Neural cell (in vitro differentiated cells): ENCODE results near the gene SRRM5. TPM values are rescaled to one million over a fixed set of nuclear protein-coding genes. Genes with fewer than 3 reads are reported as not detected.

Source experiments
- H2AFZ ChIP-seq: fragments of 200-600, 300-800 bp; sonication (generic), shearing (Covaris generic); 2 replicates; pipeline ENCODE4 v1.6.0; 2014; ENCODE audit warnings: low read depth, mild to moderate bottlenecking, antibody characterized with exemption, low read length, moderate library complexity
- H3F3A ChIP-seq: fragments of 200-600 bp; shearing (Covaris generic); 2 replicates; pipeline ENCODE4 v1.6.1; 2016; ENCODE audit warnings: mild to moderate bottlenecking, moderate library complexity, mixed read lengths, antibody characterized with exemption, low read length; ENCODE audit not compliant: insufficient read depth, poor library complexity, severe bottlenecking
- H3K27ac ChIP-seq: fragments of 200-600, 300-800 bp; sonication (generic), shearing (Covaris generic); 2 replicates; pipeline ENCODE4 v1.5.1; 2014; ENCODE audit warnings: mild to moderate bottlenecking, low read length, moderate library complexity
- H3K27me3 ChIP-seq: fragments of 300-800, 200-600 bp; sonication (generic), shearing (Covaris generic); 2 replicates; pipeline ENCODE4 v1.6.0; 2014; ENCODE audit warnings: mild to moderate bottlenecking, low read depth, low read length, moderate library complexity; ENCODE audit not compliant: insufficient read depth
- H3K36me3 ChIP-seq: fragments of 300-800, 200-600 bp; sonication (generic), shearing (Covaris generic); 2 replicates; pipeline ENCODE4 v1.5.1; 2014; ENCODE audit warnings: mild to moderate bottlenecking, antibody characterized with exemption, low read length, moderate library complexity; ENCODE audit not compliant: insufficient read depth
- H3K4me2 ChIP-seq: fragments of 300-800, 200-600 bp; sonication (generic), shearing (Covaris generic); 2 replicates; pipeline ENCODE4 v1.6.0; 2014; ENCODE audit warnings: mild to moderate bottlenecking, low read length
- H3K4me3 ChIP-seq: fragments of 300-800, 200-600 bp; sonication (generic), shearing (Covaris generic); 2 replicates; pipeline ENCODE4 v1.5.1; 2014; ENCODE audit warnings: mild to moderate bottlenecking, low read length, moderate library complexity
- H3K79me2 ChIP-seq: fragments of 200-600 bp; shearing (Covaris generic); replicated peaks from 2 replicates; pipeline ENCODE4 v1.6.0; 2014; ENCODE audit warnings: mild to moderate bottlenecking, low read length, moderate library complexity; ENCODE audit not compliant: insufficient read depth
- H3K9ac ChIP-seq: fragments of 300-800, 200-600 bp; sonication (generic), shearing (Covaris generic); 2 replicates; pipeline ENCODE4 v1.6.1; 2016; ENCODE audit warnings: mild to moderate bottlenecking, low read length, mixed read lengths
- H3K9me2 ChIP-seq: fragments of 200-600 bp; shearing (Covaris generic); 2 replicates; pipeline ENCODE4 v1.6.1; 2016; ENCODE audit warnings: mild to moderate bottlenecking, low read length, mixed read lengths; ENCODE audit not compliant: insufficient read depth
- H3K9me3 ChIP-seq: fragments of 200-600, 300-800 bp; sonication (generic), shearing (Covaris generic); 2 replicates; pipeline ENCODE4 v1.6.1; 2016; ENCODE audit warnings: mild to moderate bottlenecking, mixed run types, low read length, moderate library complexity, mixed read lengths
- H4K20me1 ChIP-seq: fragments of 200-600 bp; shearing (Covaris generic); 2 replicates; pipeline ENCODE4 v1.6.1; 2016; ENCODE audit warnings: mild to moderate bottlenecking, mixed run types; ENCODE audit not compliant: insufficient read depth
- EP300 ChIP-seq: fragments of 450-650 bp; conservative IDR thresholded peaks from 2 replicates; pipeline ENCODE4 v1.6.1; 2014; ENCODE audit warnings: antibody characterized with exemption, mild to moderate bottlenecking, moderate library complexity; ENCODE audit not compliant: poor library complexity, severe bottlenecking
- EZH2 ChIP-seq: fragments of 200-600, 300-800 bp; shearing (Covaris generic), sonication (generic); IDR thresholded peaks from 2 replicates; pipeline ENCODE4 v1.6.1; 2014; ENCODE audit warnings: antibody characterized with exemption, low read length, borderline replicate concordance, mild to moderate bottlenecking; ENCODE audit not compliant: insufficient read depth, poor library complexity, severe bottlenecking
- MXI1 ChIP-seq: fragments of 450-650 bp; conservative IDR thresholded peaks from 2 replicates; pipeline ENCODE4 v1.6.1; 2014; ENCODE audit warnings: antibody characterized with exemption, mild to moderate bottlenecking; ENCODE audit not compliant: poor library complexity, severe bottlenecking
- POLR2AphosphoS5 ChIP-seq: IDR thresholded peaks from 2 replicates; pipeline ENCODE4 v1.6.1; 2012
- RAD21 ChIP-seq: fragments of 450-650 bp; conservative IDR thresholded peaks from 2 replicates; pipeline ENCODE4 v1.6.1; 2014; ENCODE audit warnings: antibody characterized with exemption, mild to moderate bottlenecking, moderate library complexity
- SMC3 ChIP-seq: fragments of 450-650 bp; conservative IDR thresholded peaks from 2 replicates; pipeline ENCODE4 v1.6.1; 2014; ENCODE audit warnings: antibody characterized with exemption, mild to moderate bottlenecking, moderate library complexity; ENCODE audit not compliant: poor library complexity
- TAF1 ChIP-seq: IDR thresholded peaks from 2 replicates; pipeline ENCODE4 v1.6.1; 2012; ENCODE audit warnings: low read depth
- polyA plus RNA-seq: library from polyadenylated mRNA; depleted of rRNA; stranded (reverse); fragments of >200 nt; gene quantifications from 2 replicates; pipeline ENCODE4 v1.2.3, GENCODE V29; 2014
- TF ChIP-seq, protein P1 (sequence below): fragments of 450-650 bp; IDR thresholded peaks from 2 replicates; pipeline ENCODE4 v1.5.1; 2014; ENCODE audit warnings: antibody characterized with exemption, mild to moderate bottlenecking, moderate library complexity; ENCODE audit not compliant: poor library complexity, severe bottlenecking
- TF ChIP-seq, protein P2 (sequence below): IDR thresholded peaks from 2 replicates; pipeline ENCODE4 v1.6.1; 2012; ENCODE audit warnings: borderline replicate concordance

SRRM5 gene
- polyA plus RNA-seq, 1 donor from 2014 or later = not detected

DNA sequence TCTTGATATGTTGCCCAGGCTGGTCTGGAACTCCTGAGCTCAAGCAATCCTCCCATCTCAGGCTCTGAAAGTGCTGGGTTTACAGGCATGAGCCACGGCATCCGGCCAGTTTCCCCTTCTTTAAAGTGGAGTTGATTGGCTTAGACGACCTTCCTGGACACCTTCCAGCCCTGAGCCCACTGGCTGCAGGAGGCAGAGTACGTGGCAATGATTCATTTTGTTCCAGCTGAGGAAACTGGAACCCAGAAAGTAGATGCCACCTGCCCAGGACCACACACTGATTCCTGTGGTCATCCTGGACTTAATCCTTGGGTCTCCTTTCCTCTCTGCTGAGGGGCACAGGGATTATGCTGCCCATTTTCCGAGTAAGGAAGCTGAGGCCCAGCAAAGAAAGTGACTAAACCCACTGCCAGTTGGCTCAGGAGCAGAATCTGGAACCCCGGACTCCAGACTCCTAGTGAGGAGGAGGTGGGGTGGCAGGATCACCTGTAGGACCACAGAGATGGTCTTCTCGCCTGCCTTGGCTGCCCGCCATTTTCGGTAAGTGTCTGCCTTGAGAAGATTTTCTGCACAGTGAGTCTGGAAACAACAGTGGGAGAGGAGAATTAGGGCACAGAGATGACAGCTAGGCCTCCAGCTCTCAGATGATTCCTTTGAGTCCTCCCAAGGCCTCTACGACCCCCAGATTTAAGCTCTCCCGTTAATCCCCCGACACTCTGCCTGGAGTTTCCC is 37.3 kb upstream of the SRRM5 start:
- Histone ChIP-seq H3F3A (no peaks in the 10 kb centered on the region), H3K4me3 (peak overlapping the region; percentile 99), H4K20me1 (no peaks in the 10 kb centered on the region), H2AFZ (peak overlapping the region; percentile 96), H3K9ac (peak overlapping the region; percentile 96), H3K27me3 (no peaks in the 10 kb centered on the region), H3K9me3 (no peaks in the 10 kb centered on the region), H3K36me3 (no peaks in the 10 kb centered on the region), H3K4me2 (peak overlapping the region; percentile 82), H3K79me2 (peaks cover 15% of the 10 kb centered on the region), H3K9me2 (no peaks in the 10 kb centered on the region), H3K27ac (peak overlapping the region; percentile 89)
- TF ChIP-seq TAF1 (no peak), POLR2AphosphoS5 (no peak), EZH2 (no peak), MXI1 (no peak), EP300 (no peak), SMC3 (no peak), RAD21 (no peak)
- TF ChIP-seq, protein P1, sequence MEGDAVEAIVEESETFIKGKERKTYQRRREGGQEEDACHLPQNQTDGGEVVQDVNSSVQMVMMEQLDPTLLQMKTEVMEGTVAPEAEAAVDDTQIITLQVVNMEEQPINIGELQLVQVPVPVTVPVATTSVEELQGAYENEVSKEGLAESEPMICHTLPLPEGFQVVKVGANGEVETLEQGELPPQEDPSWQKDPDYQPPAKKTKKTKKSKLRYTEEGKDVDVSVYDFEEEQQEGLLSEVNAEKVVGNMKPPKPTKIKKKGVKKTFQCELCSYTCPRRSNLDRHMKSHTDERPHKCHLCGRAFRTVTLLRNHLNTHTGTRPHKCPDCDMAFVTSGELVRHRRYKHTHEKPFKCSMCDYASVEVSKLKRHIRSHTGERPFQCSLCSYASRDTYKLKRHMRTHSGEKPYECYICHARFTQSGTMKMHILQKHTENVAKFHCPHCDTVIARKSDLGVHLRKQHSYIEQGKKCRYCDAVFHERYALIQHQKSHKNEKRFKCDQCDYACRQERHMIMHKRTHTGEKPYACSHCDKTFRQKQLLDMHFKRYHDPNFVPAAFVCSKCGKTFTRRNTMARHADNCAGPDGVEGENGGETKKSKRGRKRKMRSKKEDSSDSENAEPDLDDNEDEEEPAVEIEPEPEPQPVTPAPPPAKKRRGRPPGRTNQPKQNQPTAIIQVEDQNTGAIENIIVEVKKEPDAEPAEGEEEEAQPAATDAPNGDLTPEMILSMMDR = no peak
- TF ChIP-seq, protein P2, sequence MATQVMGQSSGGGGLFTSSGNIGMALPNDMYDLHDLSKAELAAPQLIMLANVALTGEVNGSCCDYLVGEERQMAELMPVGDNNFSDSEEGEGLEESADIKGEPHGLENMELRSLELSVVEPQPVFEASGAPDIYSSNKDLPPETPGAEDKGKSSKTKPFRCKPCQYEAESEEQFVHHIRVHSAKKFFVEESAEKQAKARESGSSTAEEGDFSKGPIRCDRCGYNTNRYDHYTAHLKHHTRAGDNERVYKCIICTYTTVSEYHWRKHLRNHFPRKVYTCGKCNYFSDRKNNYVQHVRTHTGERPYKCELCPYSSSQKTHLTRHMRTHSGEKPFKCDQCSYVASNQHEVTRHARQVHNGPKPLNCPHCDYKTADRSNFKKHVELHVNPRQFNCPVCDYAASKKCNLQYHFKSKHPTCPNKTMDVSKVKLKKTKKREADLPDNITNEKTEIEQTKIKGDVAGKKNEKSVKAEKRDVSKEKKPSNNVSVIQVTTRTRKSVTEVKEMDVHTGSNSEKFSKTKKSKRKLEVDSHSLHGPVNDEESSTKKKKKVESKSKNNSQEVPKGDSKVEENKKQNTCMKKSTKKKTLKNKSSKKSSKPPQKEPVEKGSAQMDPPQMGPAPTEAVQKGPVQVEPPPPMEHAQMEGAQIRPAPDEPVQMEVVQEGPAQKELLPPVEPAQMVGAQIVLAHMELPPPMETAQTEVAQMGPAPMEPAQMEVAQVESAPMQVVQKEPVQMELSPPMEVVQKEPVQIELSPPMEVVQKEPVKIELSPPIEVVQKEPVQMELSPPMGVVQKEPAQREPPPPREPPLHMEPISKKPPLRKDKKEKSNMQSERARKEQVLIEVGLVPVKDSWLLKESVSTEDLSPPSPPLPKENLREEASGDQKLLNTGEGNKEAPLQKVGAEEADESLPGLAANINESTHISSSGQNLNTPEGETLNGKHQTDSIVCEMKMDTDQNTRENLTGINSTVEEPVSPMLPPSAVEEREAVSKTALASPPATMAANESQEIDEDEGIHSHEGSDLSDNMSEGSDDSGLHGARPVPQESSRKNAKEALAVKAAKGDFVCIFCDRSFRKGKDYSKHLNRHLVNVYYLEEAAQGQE = no peak

DNA sequence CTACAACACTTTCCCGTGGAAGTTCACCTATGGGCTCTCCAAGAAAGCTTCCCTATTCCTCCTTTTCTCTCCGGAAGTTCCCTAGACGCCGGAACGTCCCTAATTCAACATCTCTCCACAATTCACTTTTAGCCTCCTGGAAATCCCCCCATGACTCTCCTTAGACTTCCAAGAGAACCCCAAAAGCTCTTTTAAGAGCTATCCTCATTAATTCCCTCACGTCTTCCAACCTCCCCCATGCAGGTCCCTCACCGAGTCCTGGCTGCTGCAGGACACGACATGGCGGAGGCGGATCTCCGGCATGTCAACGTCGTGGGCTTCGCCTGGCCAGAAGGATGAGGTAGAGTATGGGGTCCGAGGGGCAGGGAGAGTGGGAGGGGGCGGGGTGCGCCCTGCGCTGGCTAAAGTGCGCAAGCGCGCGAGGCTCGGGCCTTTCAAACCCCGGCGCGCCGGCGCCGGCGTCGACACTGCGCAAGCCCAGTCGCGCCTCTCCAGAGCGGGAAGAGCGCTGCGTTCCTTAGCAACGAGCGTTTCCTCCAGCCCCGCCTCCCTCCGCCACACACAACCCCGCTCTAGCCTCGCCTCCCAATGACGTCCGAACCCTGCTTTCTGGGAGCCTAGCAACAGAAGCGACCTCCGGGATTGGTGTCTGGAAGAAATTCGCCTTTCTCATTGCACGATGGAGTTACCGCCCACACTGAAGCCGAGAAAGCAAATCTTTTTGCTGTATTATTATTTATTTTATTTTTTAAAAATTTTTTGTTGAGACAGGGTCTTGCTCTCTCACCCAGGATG is 36.5 kb upstream of the SRRM5 start, which contains the start of the genes PINLYP and XRCC1:
Gene PINLYP (plus strand): TSS at position 646 of the 795 bp plus-strand sequence. CDS start 1,391 bp downstream, outside the sequence.
Gene XRCC1 (minus strand): TSS at position 372 of the 795 bp plus-strand sequence. CDS start 69 bp downstream, at position 303.
- H3F3A ChIP-seq = no peaks in the 10 kb centered on the region
- no peaks in the 10 kb centered on the region for H3K27me3 ChIP-seq
- H3K36me3 ChIP-seq = no peaks in the 10 kb centered on the region
- H3K27ac ChIP-seq = peak within 1 kb of the TSS; percentile 94
- no peaks in the 10 kb centered on the region for H4K20me1 ChIP-seq
- H3K9me2 ChIP-seq = no peaks in the 10 kb centered on the region
- H3K4me2 ChIP-seq = peak within 1 kb of the TSS; percentile 82
- peak within 1 kb of the TSS; percentile 99 for H3K4me3 ChIP-seq
- H3K9ac ChIP-seq = peak within 1 kb of the TSS; percentile 96
- peaks cover 15% of the 10 kb centered on the region for H3K79me2 ChIP-seq
- peak within 1 kb of the TSS; percentile 96 for H2AFZ ChIP-seq
- TF ChIP-seq POLR2AphosphoS5 (peak; percentile 90), RAD21 (peak; percentile 26), EP300 (peak; percentile 59), TAF1 (peak; percentile 61), EZH2 (no peak), MXI1 (peak; percentile 84), SMC3 (peak; percentile 44)
- TF ChIP-seq, protein P1 = no peak
- TF ChIP-seq, protein P2 = peak; percentile 73
- no peaks in the 10 kb centered on the region for H3K9me3 ChIP-seq
